Measurements from ENCODE around the gene VOPP1. TPM values are rescaled to one million over a fixed set of nuclear protein-coding genes. Genes with fewer than 3 reads are reported as not detected.
A peak's percentile ranks its signal among the peaks of the same experiment; 100 is the strongest.

VOPP1 gene
- total RNA-seq, 1 donor from 2014 or later = 53.7 TPM

DNA sequence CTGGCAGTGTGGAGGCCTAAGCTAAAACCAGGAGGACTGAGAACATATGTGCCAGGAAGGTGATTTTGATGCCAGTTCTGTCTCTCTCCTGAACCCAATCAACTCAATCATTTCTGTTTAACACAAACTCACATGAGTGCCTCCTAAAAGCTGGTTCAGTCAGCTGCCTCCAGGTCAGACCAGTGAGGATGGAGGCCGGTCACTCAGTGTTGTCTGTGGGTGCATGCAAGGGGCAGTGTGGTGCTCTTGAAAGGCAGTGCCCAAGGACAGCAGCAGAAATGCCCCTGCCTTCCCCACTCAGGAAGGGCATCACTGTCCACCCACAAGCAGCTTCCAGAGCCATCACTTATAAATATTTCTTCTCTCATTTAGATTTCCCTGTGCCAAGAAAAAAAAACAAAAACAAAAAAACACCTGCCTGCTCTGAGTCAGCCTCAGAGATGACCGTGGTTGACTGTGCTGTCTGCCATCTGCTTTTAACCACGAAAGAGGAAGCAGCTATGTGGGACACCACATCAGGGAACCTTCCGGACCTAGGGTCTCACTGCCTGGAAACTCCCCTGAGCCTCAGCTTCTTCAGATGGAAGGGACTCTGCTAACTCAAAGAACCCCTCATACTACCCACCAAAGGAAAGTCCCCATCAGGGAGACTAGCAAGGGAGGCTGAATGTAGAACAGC is 39.1 kb downstream of the VOPP1 start:
- Mint-ChIP-seq H3K4me3 (ENCODE audit: low read depth) (peak overlapping the region; percentile 53), H3K36me3 (ENCODE audit: low read depth) (peaks cover 37% of the 10 kb centered on the region), H3K9me3 (no peaks in the 10 kb centered on the region), H3K27me3 (ENCODE audit: low read depth) (no peaks in the 10 kb centered on the region), H3K4me1 (ENCODE audit: low read depth) (peaks cover 71% of the 10 kb centered on the region), H3K27ac (peak overlapping the region; percentile 96)
- intact Hi-C loops (cut with micrococcal nuclease) = loop anchor here (2.0 to 10.0 kb wide), 4 partner anchors 16 to 774 kb away; partner anchors contain the start of gene SEC61G
- DNase-seq (ENCODE audit: low spot score) = peak; percentile 74

DNA sequence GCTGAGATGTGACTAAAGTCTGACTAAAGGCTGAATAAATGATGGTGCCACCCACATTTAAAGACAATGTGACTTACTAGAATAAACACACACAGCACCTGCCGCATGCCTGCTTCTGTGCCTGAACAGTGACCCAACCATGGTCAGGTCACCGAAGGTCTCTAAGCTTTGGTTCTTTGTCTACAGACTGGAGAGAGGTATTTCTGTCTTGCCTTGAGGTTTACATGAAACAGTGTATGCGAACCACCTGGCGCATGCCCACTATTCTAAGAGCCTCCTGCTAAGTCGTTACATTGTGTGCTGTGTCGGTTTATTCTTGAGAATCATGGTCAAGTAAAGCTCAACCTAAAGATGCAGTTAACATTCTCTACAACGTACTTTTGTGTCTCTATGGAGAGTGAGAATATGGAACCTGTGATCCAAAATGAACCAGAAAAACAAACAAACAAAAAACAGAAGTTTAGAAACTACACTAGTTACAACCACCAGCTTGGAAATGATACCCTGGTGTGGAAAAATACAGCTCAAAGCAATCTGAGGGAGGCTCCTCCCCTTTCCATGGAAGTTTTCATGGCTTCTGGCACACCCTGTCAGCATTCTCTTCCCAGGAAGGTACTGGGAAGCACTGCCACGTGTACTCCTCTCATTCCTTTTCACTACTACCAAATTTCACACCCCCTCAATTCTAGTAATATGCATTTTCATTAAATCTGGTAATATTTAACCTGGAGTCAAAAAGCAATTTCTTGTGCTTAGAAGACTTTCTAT is 40.0 kb downstream of the VOPP1 start:
- DNase-seq (ENCODE audit: low spot score) = no peak
- Mint-ChIP-seq H3K9me3 (no peaks in the 10 kb centered on the region), H3K36me3 (ENCODE audit: low read depth) (peaks cover 32% of the 10 kb centered on the region), H3K4me3 (ENCODE audit: low read depth) (no peak overlapping the region), H3K27me3 (ENCODE audit: low read depth) (no peaks in the 10 kb centered on the region), H3K4me1 (ENCODE audit: low read depth) (peaks cover 66% of the 10 kb centered on the region), H3K27ac (peak overlapping the region; percentile 96)
- intact Hi-C loops (cut with micrococcal nuclease) = loop anchor here (2.0 to 10.0 kb wide), 4 partner anchors 16 to 774 kb away; partner anchors contain the start of gene SEC61G

DNA sequence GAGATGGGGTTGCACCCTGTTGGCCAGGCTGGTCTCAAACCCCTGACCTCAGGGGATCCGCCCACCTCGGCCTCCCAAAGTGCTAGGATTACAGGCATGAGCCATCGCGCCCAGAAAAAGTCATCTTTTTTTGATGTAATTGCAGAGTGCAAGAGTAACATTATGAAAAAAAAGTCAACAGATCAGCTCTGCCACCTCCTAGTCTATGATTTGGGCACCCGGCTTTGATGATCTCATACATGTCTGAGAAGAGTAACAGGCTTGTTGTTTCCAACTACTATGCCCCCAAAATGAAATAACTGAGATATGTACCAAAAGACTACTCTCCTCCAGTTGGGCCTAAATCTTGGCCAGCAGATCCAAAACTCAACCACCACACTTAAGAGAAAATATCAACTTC is 40.8 kb downstream of the VOPP1 start:
- Mint-ChIP-seq H3K27me3 (ENCODE audit: low read depth) (no peaks in the 10 kb centered on the region), H3K36me3 (ENCODE audit: low read depth) (peaks cover 29% of the 10 kb centered on the region), H3K27ac (peak overlapping the region; percentile 72), H3K9me3 (no peaks in the 10 kb centered on the region), H3K4me3 (ENCODE audit: low read depth) (no peak overlapping the region), H3K4me1 (ENCODE audit: low read depth) (peaks cover 60% of the 10 kb centered on the region)
- intact Hi-C loops (cut with micrococcal nuclease) = loop anchor here (5.0 to 10.0 kb wide), 2 partner anchors 109 to 537 kb away; no protein-coding TSS in a partner anchor
- DNase-seq (ENCODE audit: low spot score) = no peak

DNA sequence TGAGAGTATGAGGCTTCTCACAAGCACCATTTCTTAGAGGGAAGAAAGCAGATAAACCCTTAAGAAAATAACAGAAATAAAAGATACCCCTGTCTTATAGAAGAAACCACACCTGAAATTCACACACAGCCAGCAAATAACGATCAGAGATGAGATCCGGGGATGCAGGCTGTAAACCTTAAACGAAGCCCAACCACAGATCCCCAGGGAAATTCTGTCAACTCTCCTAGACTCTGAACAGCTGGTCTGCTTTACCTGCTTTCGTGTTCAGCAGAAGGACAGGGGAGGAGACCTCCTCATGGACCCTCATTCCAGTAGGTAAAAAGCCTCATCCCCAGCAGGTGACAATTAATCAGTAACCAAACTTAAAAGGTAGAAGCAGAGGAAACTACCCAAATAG is 45.0 kb downstream of the VOPP1 start:
- DNase-seq (ENCODE audit: low spot score) = no peak
- no peaks in the 10 kb centered on the region for H3K9me3 Mint-ChIP-seq
- peaks cover 21% of the 10 kb centered on the region for H3K36me3 Mint-ChIP-seq (ENCODE audit: low read depth)
- intact Hi-C loops (cut with micrococcal nuclease) = no loop called here
- H3K27me3 Mint-ChIP-seq (ENCODE audit: low read depth) = no peaks in the 10 kb centered on the region
- no peak overlapping the region for H3K27ac Mint-ChIP-seq
- H3K4me3 Mint-ChIP-seq (ENCODE audit: low read depth) = no peak overlapping the region
- peaks cover 31% of the 10 kb centered on the region for H3K4me1 Mint-ChIP-seq (ENCODE audit: low read depth)

DNA sequence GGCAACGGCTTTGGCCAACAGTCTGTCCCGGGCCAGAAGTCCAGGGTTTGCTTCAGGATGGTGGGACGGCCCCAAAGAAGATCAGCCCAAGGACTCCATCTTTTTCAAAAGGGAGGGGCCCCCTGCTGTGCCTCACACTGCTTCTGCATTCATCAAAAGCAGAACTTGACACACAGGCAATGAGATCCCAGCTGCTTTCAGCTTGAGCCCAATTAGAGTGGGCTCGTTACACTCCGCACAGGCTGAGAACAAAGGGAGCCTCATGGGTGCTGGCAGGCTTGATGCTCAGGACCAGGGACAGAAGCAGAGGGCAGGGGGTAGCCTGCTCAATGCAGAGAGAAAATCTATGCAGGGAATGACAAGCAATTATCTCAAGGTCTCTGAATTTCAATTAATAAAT is 45.5 kb downstream of the VOPP1 start:
- no peaks in the 10 kb centered on the region for H3K9me3 Mint-ChIP-seq
- no peak overlapping the region for H3K4me3 Mint-ChIP-seq (ENCODE audit: low read depth)
- no peak overlapping the region for H3K27ac Mint-ChIP-seq
- H3K27me3 Mint-ChIP-seq (ENCODE audit: low read depth) = no peaks in the 10 kb centered on the region
- DNase-seq (ENCODE audit: low spot score) = no peak
- H3K4me1 Mint-ChIP-seq (ENCODE audit: low read depth) = peaks cover 25% of the 10 kb centered on the region
- intact Hi-C loops (cut with micrococcal nuclease) = no loop called here
- H3K36me3 Mint-ChIP-seq (ENCODE audit: low read depth) = peaks cover 16% of the 10 kb centered on the region

DNA sequence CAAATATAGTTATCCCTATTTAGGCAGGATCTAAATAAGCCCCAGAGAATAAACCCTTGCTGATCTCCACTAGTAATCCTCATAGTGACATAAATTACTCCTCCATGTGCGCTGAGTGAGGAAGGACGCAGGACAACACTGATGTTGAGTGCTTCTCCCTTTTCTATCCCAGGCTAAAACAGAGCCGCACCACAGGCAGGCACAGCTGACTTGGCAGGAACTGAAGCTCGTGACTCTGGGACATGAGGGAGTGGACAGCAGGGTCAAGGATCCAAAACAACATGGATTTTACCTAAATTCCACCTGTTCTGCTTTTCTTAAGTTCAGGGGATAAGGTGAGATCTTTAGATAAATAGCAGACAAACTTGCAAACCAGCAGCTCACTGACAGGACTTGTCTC is 46.0 kb downstream of the VOPP1 start:
- DNase-seq (ENCODE audit: low spot score) = no peak
- Mint-ChIP-seq H3K9me3 (no peaks in the 10 kb centered on the region), H3K36me3 (ENCODE audit: low read depth) (peaks cover 12% of the 10 kb centered on the region), H3K4me3 (ENCODE audit: low read depth) (no peak overlapping the region), H3K27ac (no peak overlapping the region), H3K4me1 (ENCODE audit: low read depth) (peaks cover 23% of the 10 kb centered on the region), H3K27me3 (ENCODE audit: low read depth) (no peaks in the 10 kb centered on the region)
- intact Hi-C loops (cut with micrococcal nuclease) = no loop called here

DNA sequence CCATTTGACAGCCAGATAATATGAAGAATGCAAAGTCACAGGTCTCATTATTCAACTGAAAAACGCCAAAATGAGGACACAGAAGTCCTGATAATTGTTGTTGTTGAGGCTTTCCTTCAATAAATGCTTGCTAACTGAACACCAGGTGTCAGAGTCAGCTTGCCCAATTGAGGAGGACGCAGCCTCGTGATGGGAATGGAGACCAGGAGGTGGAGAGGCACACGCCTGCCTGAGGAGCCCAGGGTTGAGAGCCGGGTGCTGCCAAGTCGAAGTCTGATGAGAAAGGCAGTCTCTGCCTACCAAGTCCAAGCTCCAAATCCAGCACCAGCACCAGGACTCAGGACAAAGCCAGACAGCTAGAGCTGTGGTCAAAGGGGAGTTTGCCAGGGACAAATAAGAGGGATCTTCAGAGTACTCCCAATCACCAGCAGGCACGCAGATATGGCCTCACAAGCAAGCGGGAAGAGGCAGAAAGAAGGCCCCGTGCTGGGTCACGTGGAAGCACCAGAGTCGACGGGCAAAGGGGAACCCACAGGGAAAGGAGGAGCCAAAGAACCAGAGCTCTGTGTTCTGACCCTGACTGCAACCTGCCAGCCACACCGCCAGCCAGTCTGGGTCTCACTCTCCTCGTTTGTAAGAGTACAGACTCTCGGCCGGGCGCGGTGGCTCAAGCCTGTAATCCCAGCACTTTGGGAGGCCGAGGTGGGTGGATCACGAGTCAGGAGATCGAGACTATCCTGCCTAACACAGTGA is 47.6 kb downstream of the VOPP1 start:
- intact Hi-C loops (cut with micrococcal nuclease) = no loop called here
- H3K27ac Mint-ChIP-seq = no peak overlapping the region
- no peaks in the 10 kb centered on the region for H3K9me3 Mint-ChIP-seq

DNA sequence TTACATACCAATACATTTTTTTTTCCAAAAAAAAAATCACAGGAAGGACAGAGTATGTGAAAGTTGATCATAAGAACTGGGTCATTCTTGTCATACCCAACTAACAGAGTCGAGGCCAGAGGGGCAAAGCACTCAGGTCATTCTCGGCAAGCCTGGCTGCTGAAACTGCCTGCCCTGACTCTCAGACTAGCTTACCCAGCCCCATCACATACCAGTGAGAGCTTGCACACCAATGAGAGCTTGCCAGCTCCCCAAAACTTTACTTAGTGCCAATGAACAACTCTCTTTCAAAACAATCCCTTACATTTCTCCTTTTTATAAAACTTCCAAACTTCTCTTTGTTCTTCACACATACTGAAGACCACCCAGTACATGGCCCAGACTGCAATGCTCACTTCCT is 48.9 kb downstream of the VOPP1 start:
- no peak overlapping the region for H3K27ac Mint-ChIP-seq
- intact Hi-C loops (cut with micrococcal nuclease) = no loop called here
- no peaks in the 10 kb centered on the region for H3K9me3 Mint-ChIP-seq
- no peak for DNase-seq (ENCODE audit: low spot score)
- no peak overlapping the region for H3K4me3 Mint-ChIP-seq (ENCODE audit: low read depth)
- peaks cover 17% of the 10 kb centered on the region for H3K36me3 Mint-ChIP-seq (ENCODE audit: low read depth)
- peaks cover 24% of the 10 kb centered on the region for H3K4me1 Mint-ChIP-seq (ENCODE audit: low read depth)
- no peaks in the 10 kb centered on the region for H3K27me3 Mint-ChIP-seq (ENCODE audit: low read depth)

More for the DNA sequence above, 47.6 kb downstream of the VOPP1 start:
- peaks cover 10% of the 10 kb centered on the region for H3K36me3 Mint-ChIP-seq (ENCODE audit: low read depth)
- no peak for DNase-seq (ENCODE audit: low spot score)
- H3K4me3 Mint-ChIP-seq (ENCODE audit: low read depth) = no peak overlapping the region
- no peaks in the 10 kb centered on the region for H3K27me3 Mint-ChIP-seq (ENCODE audit: low read depth)
- peaks cover 18% of the 10 kb centered on the region for H3K4me1 Mint-ChIP-seq (ENCODE audit: low read depth)

DNA sequence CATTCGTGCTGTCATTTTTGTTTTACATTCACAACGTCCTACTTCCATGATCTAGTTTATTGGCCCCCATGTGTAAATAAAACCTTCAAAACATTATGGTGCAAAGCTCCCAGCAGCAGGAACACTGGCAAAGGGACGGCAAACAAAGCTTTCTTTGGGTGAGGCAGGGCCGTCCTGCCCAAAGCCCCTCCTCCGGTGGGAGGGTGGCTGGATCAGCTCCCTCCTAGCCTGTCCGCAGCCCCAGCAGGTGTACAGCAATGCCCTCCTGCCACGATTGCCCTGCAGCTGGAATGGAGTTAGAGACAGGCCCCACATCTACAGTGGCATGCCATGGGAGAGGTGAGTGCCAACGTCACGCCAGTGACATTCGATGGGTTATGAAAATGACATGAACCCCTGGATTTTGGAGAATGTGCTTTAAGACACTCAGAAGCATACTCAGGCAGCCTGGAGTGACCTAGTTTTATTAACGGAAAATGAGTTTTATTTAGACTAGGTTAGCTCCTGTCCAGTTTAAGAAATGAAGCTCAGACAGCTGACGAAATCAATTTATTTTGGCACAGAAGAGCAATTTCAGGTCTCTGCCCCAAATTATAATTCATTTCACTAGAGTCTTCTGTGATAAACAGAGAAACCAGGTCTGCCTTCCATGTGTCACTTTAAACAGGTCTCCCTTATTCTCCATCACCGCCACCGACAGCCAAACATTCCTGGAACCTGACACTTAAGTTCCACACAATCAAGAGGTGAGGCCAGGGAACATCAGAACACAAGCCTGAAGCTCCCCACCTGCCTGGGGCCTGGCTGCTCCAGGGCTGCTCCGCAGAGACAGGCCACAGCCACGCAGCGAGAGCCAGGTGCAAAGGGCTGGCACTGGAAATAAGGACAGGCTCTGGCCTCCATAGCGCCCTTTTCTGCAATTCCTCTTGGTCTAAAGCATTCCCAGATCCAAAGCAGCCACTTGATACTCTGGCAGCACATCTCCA is 50.1 kb downstream of the VOPP1 start:
- no peak overlapping the region for H3K4me3 Mint-ChIP-seq (ENCODE audit: low read depth)
- DNase-seq (ENCODE audit: low spot score) = no peak
- H3K9me3 Mint-ChIP-seq = no peaks in the 10 kb centered on the region
- H3K4me1 Mint-ChIP-seq (ENCODE audit: low read depth) = peaks cover 32% of the 10 kb centered on the region
- peaks cover 29% of the 10 kb centered on the region for H3K36me3 Mint-ChIP-seq (ENCODE audit: low read depth)
- H3K27ac Mint-ChIP-seq = no peak overlapping the region
- intact Hi-C loops (cut with micrococcal nuclease) = no loop called here
- H3K27me3 Mint-ChIP-seq (ENCODE audit: low read depth) = no peaks in the 10 kb centered on the region

DNA sequence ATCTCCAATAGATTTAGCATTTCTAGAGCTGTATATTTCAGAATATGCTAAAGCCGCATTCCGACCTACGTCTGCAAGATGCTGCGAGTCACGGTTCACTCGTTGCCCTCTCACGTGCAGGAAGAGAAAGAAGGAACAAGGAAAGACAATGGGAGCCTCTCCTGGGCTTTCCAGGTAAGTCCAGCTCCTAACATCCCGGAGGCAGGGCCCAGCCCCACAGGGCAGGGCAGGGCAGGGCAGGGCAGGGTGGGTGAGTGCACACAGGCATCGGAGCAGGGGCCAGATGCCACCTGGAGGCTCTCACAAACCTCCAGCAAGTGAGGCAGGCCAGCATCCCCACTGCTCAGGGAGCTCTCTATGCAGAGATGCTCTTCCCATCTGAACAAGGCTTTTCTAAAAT is 50.8 kb downstream of the VOPP1 start:
- DNase-seq (ENCODE audit: low spot score) = no peak
- H3K27me3 Mint-ChIP-seq (ENCODE audit: low read depth) = no peaks in the 10 kb centered on the region
- no peak overlapping the region for H3K4me3 Mint-ChIP-seq (ENCODE audit: low read depth)
- intact Hi-C loops (cut with micrococcal nuclease) = no loop called here
- H3K9me3 Mint-ChIP-seq = no peaks in the 10 kb centered on the region
- H3K27ac Mint-ChIP-seq = no peak overlapping the region
- H3K36me3 Mint-ChIP-seq (ENCODE audit: low read depth) = peaks cover 31% of the 10 kb centered on the region
- peaks cover 34% of the 10 kb centered on the region for H3K4me1 Mint-ChIP-seq (ENCODE audit: low read depth)

DNA sequence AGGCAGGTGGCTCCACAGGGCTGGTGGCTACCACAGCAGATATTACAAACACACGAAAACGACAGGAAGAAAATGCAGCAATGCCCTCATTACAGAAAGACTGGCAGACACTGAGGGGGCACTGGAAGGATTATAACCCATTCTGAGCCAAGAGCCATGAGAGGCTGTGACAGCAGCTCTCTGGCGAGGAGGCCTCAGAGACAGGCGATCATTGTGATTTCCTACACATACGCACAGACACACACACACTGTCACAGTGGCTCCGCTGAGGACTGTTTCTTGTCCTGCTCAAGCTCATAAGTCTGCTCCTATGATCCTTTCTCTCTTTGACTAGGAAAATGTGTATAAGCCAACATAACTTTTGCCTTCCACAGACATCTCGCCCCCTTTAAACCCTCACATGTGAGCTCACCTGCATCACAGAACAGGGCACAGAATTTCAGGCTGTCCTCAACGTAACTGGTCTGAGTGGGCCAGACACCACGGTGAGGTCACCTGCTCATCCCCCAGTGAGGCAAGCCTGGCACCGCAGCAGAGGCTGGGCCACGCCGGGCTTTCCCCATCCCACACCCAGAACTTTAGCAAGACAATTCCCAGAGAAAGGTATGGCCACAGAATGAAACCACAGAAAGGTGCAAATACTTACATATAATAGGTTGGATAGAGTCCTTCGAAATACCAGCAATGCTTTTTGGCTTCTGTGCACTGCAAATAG is 51.7 kb downstream of the VOPP1 start:
- no peak overlapping the region for H3K4me3 Mint-ChIP-seq (ENCODE audit: low read depth)
- peaks cover 40% of the 10 kb centered on the region for H3K36me3 Mint-ChIP-seq (ENCODE audit: low read depth)
- no peak overlapping the region for H3K27ac Mint-ChIP-seq
- intact Hi-C loops (cut with micrococcal nuclease) = no loop called here
- DNase-seq (ENCODE audit: low spot score) = no peak
- H3K4me1 Mint-ChIP-seq (ENCODE audit: low read depth) = peaks cover 41% of the 10 kb centered on the region
- no peaks in the 10 kb centered on the region for H3K9me3 Mint-ChIP-seq
- H3K27me3 Mint-ChIP-seq (ENCODE audit: low read depth) = no peaks in the 10 kb centered on the region

Data from activated T-helper 2 cell treated with anti-CD3 and anti-CD28 coated beads, Interferon-gamma antibody, Interleukin-2, Interleukin-4, amounts not matched to agents 10 μg/mL and 5 μg/mL and 100 μg/mL, durations not matched to agents 14 hours and 24 hours and 36 hours (primary cell).